MM.1S (cell line): ENCODE results near the gene DEDD2.

Experiments used
- DNase-seq: peaks from one replicate; pipeline ENCODE4 v3.0.0-alpha.2; 2015
- H2AFZ ChIP-seq: fragments of 300-600 bp; sonication (generic); 2 replicates; pipeline ENCODE4 v1.6.0; 2016; ENCODE audit warnings: antibody characterized with exemption, low read length
- H3F3A ChIP-seq: fragments of 300-600 bp; sonication (generic); 2 replicates; pipeline ENCODE4 v1.6.1; 2016; ENCODE audit warnings: mild to moderate bottlenecking, antibody characterized with exemption, low read length, moderate library complexity, mixed read lengths; ENCODE audit not compliant: insufficient read depth
- H3K27ac ChIP-seq: fragments of 300-600 bp; sonication (generic); 2 replicates; pipeline ENCODE4 v1.5.1; 2016; ENCODE audit warnings: mild to moderate bottlenecking, low read length
- H3K27me3 ChIP-seq: fragments of 300-600 bp; sonication (generic); replicated peaks from 2 replicates; pipeline ENCODE4 v1.6.0; 2016; ENCODE audit warnings: low read length; ENCODE audit not compliant: insufficient read depth
- H3K36me3 ChIP-seq: fragments of 300-600 bp; sonication (generic); replicated peaks from 2 replicates; pipeline ENCODE4 v1.6.1; 2016; ENCODE audit warnings: mild to moderate bottlenecking, low read length, mixed read lengths; ENCODE audit not compliant: insufficient read depth
- H3K4me1 ChIP-seq: fragments of 300-600 bp; sonication (generic); 2 replicates; pipeline ENCODE4 v1.6.1; 2016; ENCODE audit warnings: low read length, mixed read lengths
- H3K4me2 ChIP-seq: fragments of 300-600 bp; sonication (generic); 2 replicates; pipeline ENCODE4 v1.6.0; 2016; ENCODE audit warnings: low read depth, low read length
- H3K4me3 ChIP-seq: fragments of 300-600 bp; sonication (generic); 2 replicates; pipeline ENCODE4 v1.5.1; 2016; ENCODE audit warnings: low read length, mixed read lengths
- H3K79me2 ChIP-seq: fragments of 300-600 bp; sonication (generic); 2 replicates; pipeline ENCODE4 v1.6.1; 2016; ENCODE audit warnings: mixed run types, low read length, mixed read lengths
- H3K9ac ChIP-seq: fragments of 300-600 bp; sonication (generic); 2 replicates; pipeline ENCODE4 v1.6.1; 2016; ENCODE audit warnings: low read length, mixed read lengths
- H3K9me2 ChIP-seq: fragments of 300-600 bp; sonication (generic); replicated peaks from 2 replicates; pipeline ENCODE4 v1.6.1; 2016; ENCODE audit warnings: mild to moderate bottlenecking, low read length, mixed read lengths; ENCODE audit not compliant: insufficient read depth
- H3K9me3 ChIP-seq: fragments of 300-600 bp; sonication (generic); replicated peaks from 2 replicates; pipeline ENCODE4 v1.6.1; 2016; ENCODE audit warnings: mild to moderate bottlenecking, low read length, mixed read lengths; ENCODE audit not compliant: insufficient read depth
- H4K20me1 ChIP-seq: fragments of 300-600 bp; sonication (generic); 2 replicates; pipeline ENCODE4 v1.6.1; 2016; ENCODE audit warnings: mild to moderate bottlenecking, low read length, moderate library complexity, mixed read lengths; ENCODE audit not compliant: insufficient read depth
- CTCF ChIP-seq: fragments of 300-600 bp; sonication (generic); IDR thresholded peaks from 2 replicates; pipeline ENCODE4 v1.5.1; 2016; ENCODE audit warnings: antibody characterized with exemption, low read length, mixed read lengths
- EZH2 ChIP-seq: fragments of 300-600 bp; sonication (generic); optimal IDR thresholded peaks from 2 replicates; pipeline ENCODE3; 2017; ENCODE audit warnings: low read depth, mild to moderate bottlenecking, antibody characterized with exemption, low read length, mixed read lengths
- EZH2phosphoT487 ChIP-seq: fragments of 300-600 bp; sonication (generic); IDR thresholded peaks from 2 replicates; pipeline ENCODE4 v1.6.1; 2018; ENCODE audit warnings: antibody characterized with exemption, low read length

Gene DEDD2

DNA sequence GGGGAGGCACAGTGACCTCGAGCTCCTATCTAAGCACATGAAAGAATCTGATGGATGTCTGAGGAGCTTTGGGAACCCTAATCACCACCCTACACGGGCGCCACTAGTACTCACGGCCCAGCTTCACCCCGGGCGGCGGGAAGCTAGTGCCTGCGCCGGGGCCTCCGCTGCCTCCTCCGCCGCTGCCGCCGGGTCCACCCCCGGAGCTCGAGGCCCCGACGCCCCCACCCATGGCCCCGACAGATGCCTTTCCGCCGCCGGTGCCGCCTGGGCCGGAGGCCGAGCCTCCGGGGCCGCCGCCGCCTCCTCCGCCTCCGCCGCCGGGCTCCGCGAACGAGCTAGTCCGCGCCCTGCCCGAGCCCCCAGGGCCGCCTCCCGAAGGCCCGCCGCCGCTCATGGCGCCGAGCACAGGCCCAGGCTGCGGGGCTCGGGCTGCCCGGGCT lies 24.6 kb upstream of the DEDD2 start:
- peak overlapping the region; percentile 13; the same call in 1 of the 2 replicates for H3K27ac ChIP-seq
- H3K4me1 ChIP-seq: peaks cover 9% of the 10 kb centered on the region
- peak overlapping the region; percentile 93 for H3K4me3 ChIP-seq
- DNase-seq: peak; percentile 18
- peak overlapping the region; percentile 81 for H3K9ac ChIP-seq
- H3K9me2 ChIP-seq: no peaks in the 10 kb centered on the region
- H2AFZ ChIP-seq: 0 out of 2 replicates have a peak overlapping the region, but pooled peaks have one; percentile 9
- H3K4me2 ChIP-seq: peak overlapping the region; percentile 91
- H3K79me2 ChIP-seq: peaks cover 48% of the 10 kb centered on the region
- H3K9me3 ChIP-seq: no peaks in the 10 kb centered on the region
- no peaks in the 10 kb centered on the region for H3K36me3 ChIP-seq
- peaks cover 21% of the 10 kb centered on the region for H3F3A ChIP-seq
- no peaks in the 10 kb centered on the region for H4K20me1 ChIP-seq
- no peak for TF ChIP-seq EZH2
- no peak for TF ChIP-seq CTCF
- no peak for TF ChIP-seq EZH2phosphoT487
- H3K27me3 ChIP-seq: no peaks in the 10 kb centered on the region

GRCh38 chr19:42241279-42241678 lies 23.8 kb upstream of the DEDD2 start:
- Histone ChIP-seq H3F3A (peaks cover 16% of the 10 kb centered on the region), H3K79me2 (peaks cover 48% of the 10 kb centered on the region), H2AFZ (no peak overlapping the region), H3K27ac (no peak overlapping the region), H3K9me2 (no peaks in the 10 kb centered on the region), H3K9me3 (no peaks in the 10 kb centered on the region), H3K27me3 (no peaks in the 10 kb centered on the region), H4K20me1 (no peaks in the 10 kb centered on the region), H3K9ac (peak overlapping the region; percentile 81), H3K4me1 (peaks cover 9% of the 10 kb centered on the region), H3K36me3 (no peaks in the 10 kb centered on the region), H3K4me2 (peak overlapping the region; percentile 91), H3K4me3 (peak overlapping the region; percentile 93)
- DNase-seq: no peak
- TF ChIP-seq EZH2: no peak
- TF ChIP-seq CTCF: no peak
- TF ChIP-seq EZH2phosphoT487: no peak

DNA sequence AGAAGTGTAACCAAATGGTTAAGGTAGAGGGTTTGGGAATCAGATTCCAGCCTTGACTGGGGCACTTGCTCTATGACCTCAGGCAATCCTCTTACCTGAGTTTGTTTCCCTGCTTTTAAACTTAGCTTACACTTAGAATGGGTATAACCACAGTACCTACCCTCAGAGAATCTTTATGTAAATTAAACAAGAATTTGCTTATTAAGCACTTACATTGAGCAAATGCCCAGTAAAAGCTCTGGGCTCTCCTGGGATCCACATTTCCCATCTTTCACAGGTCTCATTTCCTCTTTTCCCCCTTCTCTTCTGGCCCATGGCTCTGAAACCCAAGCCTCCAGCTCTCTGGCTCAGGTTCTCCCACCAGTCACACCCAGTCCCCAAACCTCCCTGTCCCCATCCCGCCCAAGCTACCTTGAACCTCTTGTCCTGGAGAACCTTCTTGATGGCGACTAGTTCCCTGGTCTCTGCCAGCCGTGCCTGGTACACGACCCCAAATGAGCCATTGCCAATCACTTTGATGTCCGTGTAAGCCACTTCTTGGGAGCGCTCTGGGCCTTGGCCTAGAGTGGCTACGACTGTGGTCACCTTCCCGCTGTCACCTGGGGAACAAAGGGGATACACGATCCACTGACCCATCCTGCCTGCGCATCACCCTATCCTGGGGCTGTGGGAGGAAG lies 22.2 kb upstream of the DEDD2 start:
- DNase-seq: no peak
- TF ChIP-seq EZH2: no peak
- no peak for TF ChIP-seq EZH2phosphoT487
- no peak for TF ChIP-seq CTCF
- H2AFZ ChIP-seq: no peak overlapping the region
- no peaks in the 10 kb centered on the region for H3K9me2 ChIP-seq
- H3K4me2 ChIP-seq: no peak overlapping the region
- H3K27ac ChIP-seq: no peak overlapping the region
- H3F3A ChIP-seq: peaks cover 11% of the 10 kb centered on the region
- H3K9me3 ChIP-seq: no peaks in the 10 kb centered on the region
- no peak overlapping the region for H3K4me3 ChIP-seq
- H4K20me1 ChIP-seq: no peaks in the 10 kb centered on the region
- H3K4me1 ChIP-seq: peaks cover 5% of the 10 kb centered on the region; the same call in 1 of the 2 replicates
- H3K79me2 ChIP-seq: peaks cover 50% of the 10 kb centered on the region
- H3K9ac ChIP-seq: no peak overlapping the region
- no peaks in the 10 kb centered on the region for H3K36me3 ChIP-seq
- no peaks in the 10 kb centered on the region for H3K27me3 ChIP-seq
